HL-60 (cell line): ENCODE data around the gene ELL2.
"Not testable (repeated sequence)": the region's sequence is repeated elsewhere in the genome, so short reads cannot be mapped to it uniquely, and the experiment has no call there.

Experiments
- GABPA ChIP-seq: IDR thresholded peaks from 2 replicates; pipeline ENCODE4 v1.6.1; 2012; ENCODE audit warnings: low read depth
- TF ChIP-seq, protein P1 (sequence below): IDR thresholded peaks from one replicate; pipeline ENCODE4 v1.5.1; 2011; ENCODE audit warnings: low read length, control low read depth, inconsistent platforms; ENCODE audit not compliant: insufficient read depth

DNA sequence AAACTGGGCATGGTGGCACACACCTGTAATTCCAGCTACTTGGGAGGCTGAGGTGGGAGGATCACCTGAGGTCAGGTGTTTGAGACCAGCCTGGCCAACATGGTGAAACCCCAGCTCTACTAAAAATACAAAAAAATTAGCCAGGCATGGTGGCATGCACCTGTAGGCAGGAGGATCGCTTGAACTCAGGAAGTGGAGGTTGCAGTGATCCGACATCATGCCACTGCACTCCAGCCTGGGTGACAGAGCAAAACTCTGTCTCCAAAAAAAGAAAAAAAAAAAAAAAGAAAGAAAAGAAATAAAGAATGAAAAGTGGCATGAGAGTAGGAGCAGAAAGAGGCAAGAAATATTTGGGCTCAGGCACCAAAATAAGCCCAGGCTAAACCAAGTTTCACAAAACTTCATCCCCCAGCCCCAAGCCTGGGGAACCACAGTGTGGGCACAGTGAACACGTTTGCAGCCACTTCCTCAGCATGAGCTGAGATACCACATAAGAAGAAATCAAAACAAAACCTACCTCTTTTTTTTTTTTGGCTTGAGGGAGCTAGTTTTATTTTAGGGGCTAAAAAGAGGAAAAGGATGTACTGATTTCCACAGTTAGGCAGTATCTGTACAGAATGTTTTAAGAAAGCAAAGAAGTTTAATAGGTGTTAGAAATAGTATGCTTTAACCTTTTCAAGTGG is 92.3 kb downstream of the ELL2 start:
- TF ChIP-seq, protein P1, sequence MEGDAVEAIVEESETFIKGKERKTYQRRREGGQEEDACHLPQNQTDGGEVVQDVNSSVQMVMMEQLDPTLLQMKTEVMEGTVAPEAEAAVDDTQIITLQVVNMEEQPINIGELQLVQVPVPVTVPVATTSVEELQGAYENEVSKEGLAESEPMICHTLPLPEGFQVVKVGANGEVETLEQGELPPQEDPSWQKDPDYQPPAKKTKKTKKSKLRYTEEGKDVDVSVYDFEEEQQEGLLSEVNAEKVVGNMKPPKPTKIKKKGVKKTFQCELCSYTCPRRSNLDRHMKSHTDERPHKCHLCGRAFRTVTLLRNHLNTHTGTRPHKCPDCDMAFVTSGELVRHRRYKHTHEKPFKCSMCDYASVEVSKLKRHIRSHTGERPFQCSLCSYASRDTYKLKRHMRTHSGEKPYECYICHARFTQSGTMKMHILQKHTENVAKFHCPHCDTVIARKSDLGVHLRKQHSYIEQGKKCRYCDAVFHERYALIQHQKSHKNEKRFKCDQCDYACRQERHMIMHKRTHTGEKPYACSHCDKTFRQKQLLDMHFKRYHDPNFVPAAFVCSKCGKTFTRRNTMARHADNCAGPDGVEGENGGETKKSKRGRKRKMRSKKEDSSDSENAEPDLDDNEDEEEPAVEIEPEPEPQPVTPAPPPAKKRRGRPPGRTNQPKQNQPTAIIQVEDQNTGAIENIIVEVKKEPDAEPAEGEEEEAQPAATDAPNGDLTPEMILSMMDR = not testable (repeated sequence)
- TF ChIP-seq GABPA = not testable (repeated sequence)
